Measurements from ENCODE around the gene SEMA4D.
"Not testable (repeated sequence)": the region's sequence is repeated elsewhere in the genome, so short reads cannot be mapped to it uniquely, and the experiment has no call there.

SEMA4D gene

GRCh38 chr9:89372230-89372816 lies 125.6 kb downstream of the SEMA4D start:
- no peaks in the 10 kb centered on the region for H3K36me3 ChIP-seq (ENCODE audit: insufficient read depth, insufficient read length, low read length)
- TF ChIP-seq YY1 (IDR thresholded peaks at IDR 0.05; ENCODE audit: insufficient read depth, insufficient read length), result no peak
- no peak for TF ChIP-seq SUZ12 (IDR thresholded peaks at IDR 0.05; ENCODE audit: extremely low read depth, insufficient read depth, insufficient read length)
- H3K27me3 ChIP-seq (ENCODE audit: insufficient read depth, insufficient read length), result no peaks in the 10 kb centered on the region
- no peak for DNase-seq (ENCODE audit: low read depth, low spot score)
- H3K9ac ChIP-seq (ENCODE audit: insufficient read length, low read depth), result no peak overlapping the region
- no peak overlapping the region for H3K4me3 ChIP-seq (ENCODE audit: insufficient read length, low read depth)
- no peaks in the 10 kb centered on the region for H3K9me3 ChIP-seq (ENCODE audit: insufficient read depth, low read length)
- peaks cover 3% of the 10 kb centered on the region for H3K4me1 ChIP-seq (ENCODE audit: insufficient read depth, insufficient read length)

- H3K9ac ChIP-seq (ENCODE audit: insufficient read length, low read depth); H3K27me3 ChIP-seq (ENCODE audit: insufficient read depth, insufficient read length); H3K36me3 ChIP-seq (ENCODE audit: insufficient read depth, insufficient read length, low read length); H3K4me3 ChIP-seq (ENCODE audit: insufficient read length, low read depth); H3K9me3 ChIP-seq (ENCODE audit: insufficient read depth, low read length); H3K4me1 ChIP-seq (ENCODE audit: insufficient read depth, insufficient read length); DNase-seq (ENCODE audit: low read depth, low spot score): not testable (repeated sequence)
Observed at GRCh38 chr9:89371791-89372190, 126.1 kb downstream of the SEMA4D start.

- Histone ChIP-seq H3K9me3 (ENCODE audit: insufficient read depth, low read length) (no peaks in the 10 kb centered on the region), H3K4me1 (ENCODE audit: insufficient read depth, insufficient read length) (peaks cover 3% of the 10 kb centered on the region), H3K27me3 (ENCODE audit: insufficient read depth, insufficient read length) (no peaks in the 10 kb centered on the region), H3K9ac (ENCODE audit: insufficient read length, low read depth) (no peak overlapping the region), H3K4me3 (ENCODE audit: insufficient read length, low read depth) (no peak overlapping the region), H3K36me3 (ENCODE audit: insufficient read depth, insufficient read length, low read length) (no peaks in the 10 kb centered on the region)
- TF ChIP-seq YY1 (IDR thresholded peaks at IDR 0.05; ENCODE audit: insufficient read depth, insufficient read length) (no peak), ZNF274 (IDR thresholded peaks at IDR 0.05; ENCODE audit: low read depth, low read length) (no peak), SUZ12 (IDR thresholded peaks at IDR 0.05; ENCODE audit: extremely low read depth, insufficient read depth, insufficient read length) (no peak)
- DNase-seq (ENCODE audit: low read depth, low spot score), result no peak
Observed at GRCh38 chr9:89370593-89370992, 127.3 kb downstream of the SEMA4D start.

- H3K4me1 ChIP-seq (ENCODE audit: insufficient read depth, insufficient read length), result no peaks in the 10 kb centered on the region
Observed at GRCh38 chr9:89368978-89369377, 128.9 kb downstream of the SEMA4D start.

GRCh38 chr9:89368550-89368949 lies 129.4 kb downstream of the SEMA4D start:
- Histone ChIP-seq H3K4me3 (ENCODE audit: insufficient read length, low read depth) (no peak overlapping the region), H3K4me1 (ENCODE audit: insufficient read depth, insufficient read length) (no peaks in the 10 kb centered on the region), H3K9ac (ENCODE audit: insufficient read length, low read depth) (no peak overlapping the region), H3K9me3 (ENCODE audit: insufficient read depth, low read length) (no peaks in the 10 kb centered on the region), H3K36me3 (ENCODE audit: insufficient read depth, insufficient read length, low read length) (peaks cover 6% of the 10 kb centered on the region), H3K27me3 (ENCODE audit: insufficient read depth, insufficient read length) (no peaks in the 10 kb centered on the region)
- DNase-seq (ENCODE audit: low read depth, low spot score), result no peak
- TF ChIP-seq SUZ12 (IDR thresholded peaks at IDR 0.05; ENCODE audit: extremely low read depth, insufficient read depth, insufficient read length), result no peak
- TF ChIP-seq YY1 (IDR thresholded peaks at IDR 0.05; ENCODE audit: insufficient read depth, insufficient read length), result no peak
- TF ChIP-seq ZNF274 (IDR thresholded peaks at IDR 0.05; ENCODE audit: low read depth, low read length), result no peak

More at GRCh38 chr9:89368978-89369377, 128.9 kb downstream of the SEMA4D start:
- no peak for DNase-seq (ENCODE audit: low read depth, low spot score)
- no peaks in the 10 kb centered on the region for H3K27me3 ChIP-seq (ENCODE audit: insufficient read depth, insufficient read length)
- H3K36me3 ChIP-seq (ENCODE audit: insufficient read depth, insufficient read length, low read length), result peaks cover 2% of the 10 kb centered on the region
- H3K4me3 ChIP-seq (ENCODE audit: insufficient read length, low read depth), result no peak overlapping the region
- no peak overlapping the region for H3K9ac ChIP-seq (ENCODE audit: insufficient read length, low read depth)
- no peaks in the 10 kb centered on the region for H3K9me3 ChIP-seq (ENCODE audit: insufficient read depth, low read length)
- no peak for TF ChIP-seq ZNF274 (IDR thresholded peaks at IDR 0.05; ENCODE audit: low read depth, low read length)
- TF ChIP-seq SUZ12 (IDR thresholded peaks at IDR 0.05; ENCODE audit: extremely low read depth, insufficient read depth, insufficient read length), result no peak
- TF ChIP-seq YY1 (IDR thresholded peaks at IDR 0.05; ENCODE audit: insufficient read depth, insufficient read length), result no peak

GRCh38 chr9:89367726-89368437 lies 130.0 kb downstream of the SEMA4D start:
- peaks cover 12% of the 10 kb centered on the region for H3K36me3 ChIP-seq (ENCODE audit: insufficient read depth, insufficient read length, low read length)
- no peak overlapping the region for H3K4me3 ChIP-seq (ENCODE audit: insufficient read length, low read depth)
- TF ChIP-seq ZNF274 (IDR thresholded peaks at IDR 0.05; ENCODE audit: low read depth, low read length) (no peak), YY1 (IDR thresholded peaks at IDR 0.05; ENCODE audit: insufficient read depth, insufficient read length) (no peak), SUZ12 (IDR thresholded peaks at IDR 0.05; ENCODE audit: extremely low read depth, insufficient read depth, insufficient read length) (no peak)
- H3K27me3 ChIP-seq (ENCODE audit: insufficient read depth, insufficient read length), result no peaks in the 10 kb centered on the region
- H3K9me3 ChIP-seq (ENCODE audit: insufficient read depth, low read length), result no peaks in the 10 kb centered on the region
- no peak overlapping the region for H3K9ac ChIP-seq (ENCODE audit: insufficient read length, low read depth)
- DNase-seq (ENCODE audit: low read depth, low spot score), result no peak
- no peaks in the 10 kb centered on the region for H3K4me1 ChIP-seq (ENCODE audit: insufficient read depth, insufficient read length)

GRCh38 chr9:89367281-89367680 lies 130.6 kb downstream of the SEMA4D start:
- no peak overlapping the region for H3K4me3 ChIP-seq (ENCODE audit: insufficient read length, low read depth)
- DNase-seq (ENCODE audit: low read depth, low spot score), result no peak
- H3K36me3 ChIP-seq (ENCODE audit: insufficient read depth, insufficient read length, low read length), result peaks cover 18% of the 10 kb centered on the region
- no peak overlapping the region for H3K9ac ChIP-seq (ENCODE audit: insufficient read length, low read depth)
- TF ChIP-seq YY1 (IDR thresholded peaks at IDR 0.05; ENCODE audit: insufficient read depth, insufficient read length), result no peak
- no peak for TF ChIP-seq SUZ12 (IDR thresholded peaks at IDR 0.05; ENCODE audit: extremely low read depth, insufficient read depth, insufficient read length)
- no peak for TF ChIP-seq ZNF274 (IDR thresholded peaks at IDR 0.05; ENCODE audit: low read depth, low read length)
- no peaks in the 10 kb centered on the region for H3K4me1 ChIP-seq (ENCODE audit: insufficient read depth, insufficient read length)
- no peaks in the 10 kb centered on the region for H3K9me3 ChIP-seq (ENCODE audit: insufficient read depth, low read length)
- H3K27me3 ChIP-seq (ENCODE audit: insufficient read depth, insufficient read length), result no peaks in the 10 kb centered on the region

Measured in NT2/D1 (cell line).